Peyer's patch (tissue), 4 donors: ENCODE results near the gene PET100. TPM values are rescaled to one million over a fixed set of nuclear protein-coding genes. Genes with fewer than 3 reads are reported as not detected.

Experiments
- DNase-seq, 3 donors: peaks; one replicate each; pipeline ENCODE4 v3.0.0-alpha.2; 2017 to 2019
- H3K27ac ChIP-seq, 4 donors: fragments of 200-600 bp; sonication (generic); one replicate each; pipeline ENCODE4 v1.5.1; 2016 to 2019
- H3K27me3 ChIP-seq, 2 donors: fragments of 200-600 bp; sonication (generic); one replicate each; pipeline ENCODE4 v1.5.1; 2019
- H3K36me3 ChIP-seq, 3 donors: fragments of 200-600 bp; sonication (generic); one replicate each; pipeline ENCODE4 v1.5.1; 2016 to 2019
- H3K4me1 ChIP-seq, 4 donors: fragments of 200-600 bp; sonication (generic); one replicate each; pipeline ENCODE4 v1.5.1; 2016 to 2019
- H3K4me3 ChIP-seq, 4 donors: fragments of 200-600 bp; sonication (generic); 1 replicate in 3 of 4; 2 replicates in 1 of 4; pipeline ENCODE4 v1.5.1; 2016 to 2019; ENCODE audit warnings: mild to moderate bottlenecking in 1 of 4
- H3K9me3 ChIP-seq, 4 donors: fragments of 200-600 bp; sonication (generic); one replicate each; pipeline ENCODE4 v1.5.1; 2016 to 2019; ENCODE audit warnings: mild to moderate bottlenecking in 1 of 4
- CTCF ChIP-seq, 6 experiments: fragments of 450-650 bp in 4 of 6; fragments of 200-600 bp in 2 of 6; sonication (generic) in 1 of 6; IDR thresholded peaks; one replicate each; pipeline ENCODE4 v1.5.1; 2017 to 2019; ENCODE audit warnings: antibody characterized with exemption in 6 of 6, mild to moderate bottlenecking in 3 of 6, moderate library complexity in 1 of 6
- POLR2A ChIP-seq, 2 donors: fragments of 450-650 bp; IDR thresholded peaks; one replicate each; pipeline ENCODE4 v1.5.1; 2017; ENCODE audit warnings: antibody characterized with exemption in 2 of 2, mild to moderate bottlenecking in 2 of 2, moderate library complexity in 2 of 2
- total RNA-seq, 4 donors: library from RNA; depleted of rRNA; stranded (reverse); fragments of >200 nt; gene quantifications; one replicate each; pipeline ENCODE4 v1.1.0, GENCODE V29; 2016

PET100 gene
- total RNA-seq, 4 donors from 2014 or later, result 12.6 to 102 (median 14.5) TPM

DNA sequence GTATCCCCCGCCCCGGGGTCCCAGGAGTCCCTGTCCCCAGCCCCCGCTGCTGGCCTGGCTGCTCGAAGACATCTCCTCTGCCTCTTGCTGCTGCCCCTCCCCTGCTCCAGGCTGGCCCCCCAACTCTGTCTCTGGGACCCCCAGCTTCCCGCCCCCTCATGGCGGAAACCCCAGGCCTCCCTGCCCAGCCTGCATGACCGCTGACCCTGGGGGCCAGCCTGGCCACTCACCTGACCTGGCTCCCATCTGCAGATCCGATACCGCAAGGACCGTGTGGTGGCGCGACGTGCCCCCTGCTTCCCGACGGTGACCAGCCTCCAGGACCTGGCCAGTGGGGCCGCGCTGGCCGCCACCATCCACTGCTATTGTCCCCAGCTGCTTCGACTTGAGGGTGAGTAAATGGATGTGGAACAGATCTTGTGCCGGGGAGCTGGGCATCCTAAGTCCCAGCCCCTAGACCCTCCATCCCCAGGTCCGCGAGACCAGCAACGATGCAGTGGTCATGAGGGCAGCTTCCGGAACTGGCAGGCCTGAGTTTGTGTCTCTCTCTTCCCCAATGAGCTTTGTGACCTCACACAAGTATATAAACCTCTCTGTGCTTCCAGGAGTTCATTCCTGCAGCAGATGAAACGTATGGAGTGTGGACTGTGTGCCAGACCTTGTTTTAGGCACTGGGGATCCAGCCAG, 21.6 kb upstream of the PET100 start:
- Histone ChIP-seq H3K9me3 (no peaks in the 10 kb centered on the region), H3K36me3 (peaks cover 0 to 45% (median 0%) of the 10 kb centered on the region in 3 donors), H3K27me3 (no peaks in the 10 kb centered on the region), H3K4me3 (no peak overlapping the region), H3K27ac (no peak overlapping the region), H3K4me1 (no peaks in the 10 kb centered on the region)
- TF ChIP-seq POLR2A (IDR thresholded peaks at IDR 0.05) (no peak), CTCF (IDR thresholded peaks at IDR 0.05) (no peak)
- DNase-seq, result no peak

DNA sequence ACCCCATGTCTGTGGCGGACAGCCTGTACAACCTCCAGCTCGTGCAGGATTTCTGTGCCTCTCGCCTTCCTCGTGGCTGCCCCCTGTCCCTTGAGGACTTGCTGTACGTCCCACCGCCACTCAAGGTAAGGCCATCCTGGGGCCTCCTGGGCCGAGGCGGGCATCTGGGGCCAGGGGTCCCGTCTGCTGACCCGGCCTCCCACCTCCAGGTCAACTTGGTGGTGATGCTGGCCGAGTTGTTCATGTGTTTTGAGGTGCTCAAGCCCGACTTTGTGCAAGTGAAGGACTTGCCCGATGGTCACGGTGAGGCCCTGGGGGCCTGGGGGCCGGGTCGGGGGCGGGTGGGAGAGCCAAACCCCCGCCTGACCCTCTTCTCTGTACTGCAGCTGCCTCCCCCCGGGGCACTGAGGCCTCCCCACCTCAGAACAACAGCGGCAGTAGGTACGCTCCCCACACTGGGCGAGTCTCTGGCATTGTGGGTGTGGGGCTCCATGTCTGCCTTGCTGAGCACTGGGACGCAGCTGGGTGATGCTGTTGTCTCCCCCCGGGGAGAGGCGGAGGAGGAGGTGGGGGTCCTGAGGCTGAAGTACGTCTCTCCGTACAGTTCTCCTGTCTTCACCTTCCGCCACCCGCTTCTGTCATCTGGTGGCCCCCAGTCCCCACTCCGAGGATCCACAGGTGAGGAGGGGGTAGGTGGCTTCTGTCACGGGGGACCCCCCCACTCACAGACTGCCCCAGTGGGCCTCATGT, 18.9 kb upstream of the PET100 start:
- no peak for DNase-seq
- no peaks in the 10 kb centered on the region for H3K9me3 ChIP-seq
- no peaks in the 10 kb centered on the region for H3K27me3 ChIP-seq
- TF ChIP-seq CTCF (IDR thresholded peaks at IDR 0.05) (no peak), POLR2A (IDR thresholded peaks at IDR 0.05) (no peak)
- peaks cover 0 to 53% (median 0%) of the 10 kb centered on the region in 3 donors for H3K36me3 ChIP-seq
- no peak overlapping the region for H3K4me3 ChIP-seq
- no peaks in the 10 kb centered on the region for H3K4me1 ChIP-seq
- H3K27ac ChIP-seq, result no peak overlapping the region

- no peak for DNase-seq
- Histone ChIP-seq H3K9me3 (no peaks in the 10 kb centered on the region), H3K36me3 (peaks cover 0 to 55% (median 0%) of the 10 kb centered on the region in 3 donors), H3K4me3 (no peak overlapping the region), H3K27ac (no peak overlapping the region), H3K4me1 (no peaks in the 10 kb centered on the region), H3K27me3 (no peaks in the 10 kb centered on the region)
- no peak for TF ChIP-seq CTCF (IDR thresholded peaks at IDR 0.05)
- no peak for TF ChIP-seq POLR2A (IDR thresholded peaks at IDR 0.05)
Measured at GRCh38 chr19:7611541-7612279, 17.9 kb upstream of the PET100 start.

DNA sequence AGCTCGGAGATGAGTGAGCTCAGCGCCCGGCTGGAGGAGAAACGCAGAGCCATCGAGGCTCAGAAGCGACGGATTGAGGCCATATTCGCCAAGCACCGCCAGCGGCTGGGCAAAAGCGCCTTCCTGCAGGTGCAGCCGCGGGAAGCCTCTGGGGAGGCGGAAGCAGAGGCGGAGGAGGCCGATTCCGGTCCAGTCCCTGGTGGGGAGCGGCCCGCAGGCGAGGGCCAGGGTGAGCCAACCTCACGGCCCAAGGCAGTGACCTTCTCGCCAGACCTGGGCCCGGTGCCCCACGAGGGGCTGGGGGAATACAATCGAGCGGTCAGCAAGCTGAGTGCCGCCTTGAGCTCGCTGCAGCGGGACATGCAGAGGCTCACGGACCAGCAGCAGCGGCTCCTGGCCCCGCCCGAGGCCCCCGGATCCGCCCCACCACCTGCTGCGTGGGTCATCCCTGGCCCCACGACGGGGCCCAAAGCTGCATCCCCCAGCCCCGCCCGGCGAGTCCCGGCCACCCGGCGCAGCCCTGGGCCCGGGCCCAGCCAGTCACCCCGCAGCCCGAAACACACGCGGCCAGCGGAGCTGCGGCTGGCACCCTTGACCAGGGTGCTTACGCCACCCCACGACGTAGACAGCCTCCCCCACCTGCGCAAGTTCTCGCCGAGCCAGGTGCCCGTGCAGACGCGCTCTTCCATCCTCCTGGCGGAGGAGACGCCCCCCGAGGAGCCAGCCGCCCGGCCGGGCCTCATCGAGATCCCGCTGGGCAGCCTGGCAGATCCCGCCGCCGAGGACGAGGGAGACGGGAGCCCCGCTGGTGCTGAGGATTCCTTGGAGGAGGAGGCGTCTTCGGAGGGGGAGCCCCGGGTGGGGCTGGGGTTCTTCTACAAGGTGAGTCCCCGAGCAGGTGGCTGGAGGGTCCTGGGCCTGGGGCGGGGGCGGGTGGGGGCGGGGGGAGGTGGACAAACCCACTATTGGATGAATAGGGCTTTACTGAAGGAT, 17.0 kb upstream of the PET100 start:
- no peak overlapping the region for H3K4me3 ChIP-seq
- H3K9me3 ChIP-seq, result no peaks in the 10 kb centered on the region
- DNase-seq, result no peak
- H3K27ac ChIP-seq, result no peak overlapping the region
- no peak for TF ChIP-seq POLR2A (IDR thresholded peaks at IDR 0.05)
- no peak for TF ChIP-seq CTCF (IDR thresholded peaks at IDR 0.05)
- H3K36me3 ChIP-seq, result peaks cover 0 to 54% (median 0%) of the 10 kb centered on the region in 3 donors
- H3K4me1 ChIP-seq, result no peaks in the 10 kb centered on the region
- H3K27me3 ChIP-seq, result no peaks in the 10 kb centered on the region
